Trophoblast cell (in vitro differentiated cells and primary cell): Measurements from ENCODE around the gene DMGDH.

ENCODE experiments used
- DNase-seq, 2 donors: peaks; one replicate each; pipeline ENCODE4 v3.0.0-alpha.2; 2016
- H2AFZ ChIP-seq: 2 replicates; pipeline ENCODE4 v1.6.1; 2013; ENCODE audit warnings: low read length, moderate library complexity, mild to moderate bottlenecking; ENCODE audit not compliant: insufficient read depth, poor library complexity
- H2AK5ac ChIP-seq: 2 replicates; pipeline ENCODE4 v1.6.1; 2013; ENCODE audit warnings: mild to moderate bottlenecking, low read length
- H2BK120ac ChIP-seq: 2 replicates; pipeline ENCODE4 v1.6.1; 2013; ENCODE audit warnings: low read length, mild to moderate bottlenecking, moderate library complexity; ENCODE audit not compliant: insufficient read depth, poor library complexity
- H2BK12ac ChIP-seq: 2 replicates; pipeline ENCODE4 v1.6.1; 2013; ENCODE audit warnings: mild to moderate bottlenecking, low read length, moderate library complexity
- H2BK5ac ChIP-seq: 2 replicates; pipeline ENCODE4 v1.6.1; 2013; ENCODE audit warnings: low read length, low read depth, moderate library complexity, mild to moderate bottlenecking; ENCODE audit not compliant: poor library complexity
- H3K14ac ChIP-seq: 2 replicates; pipeline ENCODE4 v1.6.1; 2013; ENCODE audit warnings: mild to moderate bottlenecking, low read length
- H3K18ac ChIP-seq: 2 replicates; pipeline ENCODE4 v1.6.1; 2013; ENCODE audit warnings: mild to moderate bottlenecking, low read length
- H3K23ac ChIP-seq: 2 replicates; pipeline ENCODE4 v1.6.1; 2013; ENCODE audit warnings: low read length
- H3K27ac ChIP-seq: 2 replicates; pipeline ENCODE4 v1.5.1; 2013; ENCODE audit warnings: low read depth, mild to moderate bottlenecking, inconsistent platforms, low read length, moderate library complexity
- H3K27me3 ChIP-seq: 2 replicates; pipeline ENCODE4 v1.6.1; 2013; ENCODE audit warnings: inconsistent platforms, mild to moderate bottlenecking, low read length, moderate library complexity; ENCODE audit not compliant: insufficient read depth
- H3K36me3 ChIP-seq, 2 experiments: 1 replicate in 1 of 2; 2 replicates in 1 of 2; pipeline ENCODE4 v1.6.1; 2013; ENCODE audit warnings: low read length in 2 of 2, mild to moderate bottlenecking in 2 of 2, moderate library complexity in 1 of 2; ENCODE audit not compliant: insufficient read depth in 2 of 2, control insufficient read depth in 1 of 2
- H3K4ac ChIP-seq: 2 replicates; pipeline ENCODE4 v1.6.1; 2013; ENCODE audit warnings: low read depth, mild to moderate bottlenecking, low read length, moderate library complexity
- H3K4me1 ChIP-seq, 2 experiments: 1 replicate in 1 of 2; 2 replicates in 1 of 2; pipeline ENCODE4 v1.6.1; 2013; ENCODE audit warnings: low read length in 2 of 2, mild to moderate bottlenecking in 2 of 2, moderate library complexity in 1 of 2; ENCODE audit not compliant: insufficient read depth in 2 of 2, control insufficient read depth in 1 of 2
- H3K4me2 ChIP-seq: 2 replicates; pipeline ENCODE4 v1.6.1; 2013; ENCODE audit warnings: inconsistent platforms, mild to moderate bottlenecking, low read length, moderate library complexity
- H3K4me3 ChIP-seq: 2 replicates; pipeline ENCODE4 v1.5.1; 2013; ENCODE audit warnings: mild to moderate bottlenecking, low read depth, low read length, inconsistent platforms
- H3K79me1 ChIP-seq: one replicate; pipeline ENCODE4 v1.6.1; 2013; ENCODE audit warnings: low read length
- H3K79me2 ChIP-seq: 2 replicates; pipeline ENCODE4 v1.6.1; 2013; ENCODE audit warnings: low read length, mild to moderate bottlenecking; ENCODE audit not compliant: control insufficient read depth, insufficient read depth, poor library complexity
- H3K9ac ChIP-seq: 2 replicates; pipeline ENCODE4 v1.6.1; 2013; ENCODE audit warnings: mild to moderate bottlenecking, low read length
- H3K9me3 ChIP-seq: 2 replicates; pipeline ENCODE4 v1.6.1; 2013; ENCODE audit warnings: low read depth, mild to moderate bottlenecking, control low read depth, inconsistent platforms, low read length; ENCODE audit not compliant: insufficient read depth
- H4K12ac ChIP-seq: 2 replicates; pipeline ENCODE4 v1.6.1; 2013; ENCODE audit warnings: low read depth, mild to moderate bottlenecking, low read length, moderate library complexity
- H4K8ac ChIP-seq: 2 replicates; pipeline ENCODE4 v1.6.1; 2013; ENCODE audit warnings: low read depth, mild to moderate bottlenecking, low read length, moderate library complexity
- H4K91ac ChIP-seq: one replicate; pipeline ENCODE4 v1.6.1; 2013; ENCODE audit warnings: low read depth, mild to moderate bottlenecking, low read length, moderate library complexity
- WGBS: extraction: QIAGEN DNeasy Blood & Tissue Kit; methylation state at CpG from one replicate; pipeline ENCODE4 v1.1.7; 2013; ENCODE audit warnings: missing lambda C conversion rate; ENCODE audit not compliant: insufficient read length, insufficient coverage; ENCODE audit errors: extremely low coverage; 5-methylcytosine and 5-hydroxymethylcytosine counted together

Gene DMGDH

DNA sequence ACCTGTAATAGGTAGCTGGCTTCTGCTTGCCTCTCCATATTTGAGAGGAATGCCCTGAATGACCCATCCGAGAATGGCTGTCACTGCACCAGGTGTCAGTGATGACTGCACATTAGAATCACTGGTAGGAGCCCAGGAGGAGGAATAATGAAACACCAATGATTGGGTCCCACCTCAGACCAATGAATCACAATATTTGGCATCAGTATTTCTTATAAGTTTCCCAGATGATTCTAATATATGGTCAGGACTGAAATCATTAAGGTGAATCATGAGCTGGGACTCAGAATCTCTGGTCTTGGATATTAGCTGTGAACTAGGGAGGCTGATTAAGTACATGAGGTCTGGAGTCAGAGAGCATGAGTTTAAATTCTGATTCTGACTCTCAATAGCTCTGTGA, 107.7 kb downstream of the DMGDH start:
- no peak overlapping the region for H4K8ac ChIP-seq
- H2AFZ ChIP-seq = no peak overlapping the region
- H3K18ac ChIP-seq = no peak overlapping the region
- no peaks in the 10 kb centered on the region for H3K27me3 ChIP-seq
- no peak overlapping the region for H4K91ac ChIP-seq
- H3K9me3 ChIP-seq = no peaks in the 10 kb centered on the region
- DNase-seq = no peak
- no peak overlapping the region for H2AK5ac ChIP-seq
- no peaks in the 10 kb centered on the region for H3K79me2 ChIP-seq
- WGBS = no CpG with 5 or more reads among the region's 1 CpG
- no peak overlapping the region for H3K27ac ChIP-seq
- no peak overlapping the region for H3K4ac ChIP-seq
- no peak overlapping the region for H3K4me3 ChIP-seq
- H3K4me1 ChIP-seq = no peaks in the 10 kb centered on the region
- H3K9ac ChIP-seq = no peak overlapping the region
- no peak overlapping the region for H2BK120ac ChIP-seq
- H2BK12ac ChIP-seq = no peak overlapping the region
- no peaks in the 10 kb centered on the region for H3K79me1 ChIP-seq
- H3K14ac ChIP-seq = no peak overlapping the region
- no peaks in the 10 kb centered on the region for H3K36me3 ChIP-seq
- no peak overlapping the region for H2BK5ac ChIP-seq
- H4K12ac ChIP-seq = no peak overlapping the region
- H3K4me2 ChIP-seq = no peak overlapping the region
- no peak overlapping the region for H3K23ac ChIP-seq

DNA sequence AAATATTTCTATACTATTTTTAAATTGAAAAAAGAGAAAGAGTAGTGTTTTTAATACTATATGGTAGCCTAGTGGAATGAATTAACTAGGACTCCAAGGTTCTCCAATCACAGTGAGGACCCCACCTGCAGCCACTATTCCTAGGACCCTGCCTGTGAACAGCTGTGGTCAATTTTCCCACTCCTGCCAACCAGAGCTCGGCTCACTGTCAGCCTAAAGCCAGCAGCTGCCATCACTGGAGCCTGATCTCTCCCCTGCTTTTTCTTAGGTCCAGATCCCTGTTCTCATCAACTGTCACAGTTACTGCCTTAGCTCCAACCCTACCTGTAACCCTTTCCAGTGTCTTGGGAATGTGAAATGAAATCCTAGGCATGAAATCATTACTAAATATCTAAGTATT, 109.7 kb downstream of the DMGDH start:
- H3K36me3 ChIP-seq = no peaks in the 10 kb centered on the region
- no peaks in the 10 kb centered on the region for H3K4me1 ChIP-seq
- H4K12ac ChIP-seq = no peak overlapping the region
- no peaks in the 10 kb centered on the region for H3K79me1 ChIP-seq
- no peaks in the 10 kb centered on the region for H3K79me2 ChIP-seq
- no peak overlapping the region for H2AFZ ChIP-seq
- no peak overlapping the region for H2AK5ac ChIP-seq
- H2BK12ac ChIP-seq = no peak overlapping the region
- no peak overlapping the region for H3K27ac ChIP-seq
- H4K91ac ChIP-seq = no peak overlapping the region
- no peak overlapping the region for H3K18ac ChIP-seq
- no peaks in the 10 kb centered on the region for H3K9me3 ChIP-seq
- H3K9ac ChIP-seq = no peak overlapping the region
- H3K4ac ChIP-seq = no peak overlapping the region
- H2BK120ac ChIP-seq = no peak overlapping the region
- no peak overlapping the region for H3K14ac ChIP-seq
- H3K27me3 ChIP-seq = no peaks in the 10 kb centered on the region
- no peak for DNase-seq
- no peak overlapping the region for H3K23ac ChIP-seq
- WGBS = no CpG with 5 or more reads among the region's 1 CpG
- no peak overlapping the region for H3K4me3 ChIP-seq
- no peak overlapping the region for H2BK5ac ChIP-seq
- H3K4me2 ChIP-seq = no peak overlapping the region
- no peak overlapping the region for H4K8ac ChIP-seq

DNA sequence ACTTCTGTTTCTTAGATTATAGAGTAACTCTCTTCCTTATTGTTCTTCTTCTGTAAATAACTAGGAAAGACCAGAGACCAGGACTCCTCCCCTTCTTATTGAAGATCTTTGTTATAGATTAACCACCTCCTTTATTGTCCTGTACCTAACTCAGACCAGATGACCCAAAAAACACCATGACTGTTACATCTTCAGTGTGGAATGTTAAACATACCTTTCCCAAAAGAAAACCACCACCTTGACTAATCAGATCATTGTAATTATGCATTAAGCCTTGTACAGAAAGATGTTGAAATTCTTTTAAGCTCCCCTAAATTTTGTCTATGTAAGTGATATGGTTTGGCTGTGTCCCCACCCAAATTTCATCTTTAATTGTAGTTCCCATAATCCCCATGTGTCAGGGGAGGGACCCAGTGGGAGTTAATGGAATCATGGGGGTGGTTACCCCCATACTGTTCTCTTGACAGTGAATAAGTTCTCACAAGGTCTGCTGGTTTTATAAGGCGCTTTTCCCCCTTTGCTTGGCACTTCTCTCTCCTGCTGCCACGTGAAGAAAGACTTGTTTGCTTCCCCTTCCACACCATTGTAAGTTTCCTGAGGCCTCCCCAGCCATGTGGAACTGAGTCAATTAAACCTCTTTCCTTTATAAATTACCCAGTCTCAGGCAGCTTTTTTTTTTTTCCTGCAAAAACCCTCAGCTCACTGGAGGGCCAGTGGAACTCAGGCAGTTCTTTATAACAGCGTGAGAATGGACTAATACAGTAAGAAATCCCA, 110.6 kb downstream of the DMGDH start:
- H3K14ac ChIP-seq = no peak overlapping the region
- no peak overlapping the region for H4K12ac ChIP-seq
- H2BK5ac ChIP-seq = no peak overlapping the region
- H3K36me3 ChIP-seq = no peaks in the 10 kb centered on the region
- no CpG with 5 or more reads among the region's 3 CpGs for WGBS
- H3K4me2 ChIP-seq = no peak overlapping the region
- no peak overlapping the region for H3K27ac ChIP-seq
- no peak overlapping the region for H3K23ac ChIP-seq
- no peaks in the 10 kb centered on the region for H3K9me3 ChIP-seq
- no peaks in the 10 kb centered on the region for H3K27me3 ChIP-seq
- no peak overlapping the region for H2BK12ac ChIP-seq
- no peaks in the 10 kb centered on the region for H3K4me1 ChIP-seq
- H3K4ac ChIP-seq = no peak overlapping the region
- no peak overlapping the region for H3K18ac ChIP-seq
- no peak overlapping the region for H2BK120ac ChIP-seq
- H3K9ac ChIP-seq = no peak overlapping the region
- no peak overlapping the region for H3K4me3 ChIP-seq
- no peak overlapping the region for H4K91ac ChIP-seq
- no peak for DNase-seq
- H4K8ac ChIP-seq = no peak overlapping the region
- H3K79me2 ChIP-seq = no peaks in the 10 kb centered on the region
- no peak overlapping the region for H2AK5ac ChIP-seq
- no peaks in the 10 kb centered on the region for H3K79me1 ChIP-seq
- no peak overlapping the region for H2AFZ ChIP-seq

DNA sequence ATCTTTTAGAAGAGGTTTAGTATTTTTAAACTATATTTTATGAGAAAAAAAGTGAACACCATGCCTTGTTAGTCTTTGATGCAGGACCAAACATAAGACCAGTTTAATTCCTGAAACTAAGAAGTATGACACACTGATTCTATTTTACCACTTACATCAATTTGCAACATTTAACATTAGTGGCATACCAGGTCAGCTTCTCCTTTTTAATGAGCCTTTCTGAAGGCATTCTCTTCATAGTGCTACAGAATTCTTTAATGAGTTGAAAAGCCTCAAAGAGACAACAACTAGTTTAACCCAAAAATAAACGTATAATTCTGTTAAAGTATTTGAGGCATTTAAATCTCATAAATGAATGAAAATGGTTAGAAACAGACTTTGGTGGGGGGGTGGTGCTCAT, 112.6 kb downstream of the DMGDH start:
- Histone ChIP-seq H3K4me2 (no peak overlapping the region), H3K27ac (no peak overlapping the region), H3K23ac (no peak overlapping the region), H3K18ac (no peak overlapping the region), H4K12ac (no peak overlapping the region), H3K79me2 (no peaks in the 10 kb centered on the region), H3K14ac (no peak overlapping the region), H3K36me3 (no peaks in the 10 kb centered on the region), H3K27me3 (no peaks in the 10 kb centered on the region), H2AK5ac (no peak overlapping the region), H4K8ac (no peak overlapping the region), H2BK5ac (no peak overlapping the region), H2BK12ac (no peak overlapping the region), H3K4me1 (no peaks in the 10 kb centered on the region), H4K91ac (no peak overlapping the region), H2BK120ac (no peak overlapping the region), H3K9ac (no peak overlapping the region), H3K4me3 (no peak overlapping the region), H2AFZ (no peak overlapping the region), H3K4ac (no peak overlapping the region), H3K79me1 (no peaks in the 10 kb centered on the region), H3K9me3 (no peaks in the 10 kb centered on the region)
- no CpG with 5 or more reads among the region's 1 CpG for WGBS
- DNase-seq = no peak
